Tibial artery (tissue), 4 donors: ENCODE data around the gene B4GAT1.
"Not testable (repeated sequence)": the region's sequence is repeated elsewhere in the genome, so short reads cannot be mapped to it uniquely, and the experiment has no call there.

Experiments
- DNase-seq, 2 donors: peaks; one replicate each; pipeline ENCODE4 v3.0.0-alpha.2; 2019
- H3K27ac ChIP-seq, 2 donors: fragments of 200-600 bp; sonication (generic) in 1 of 2; 1 replicate in 1 of 2; 2 replicates in 1 of 2; pipeline ENCODE4 v1.5.1; 2018 to 2019; ENCODE audit warnings: mild to moderate bottlenecking in 1 of 2
- H3K27me3 ChIP-seq, 2 donors: fragments of 200-600 bp; sonication (generic) in 1 of 2; one replicate each; pipeline versions ENCODE4 v1.5.1 to v1.6.0; 2016 to 2019
- H3K36me3 ChIP-seq, 3 donors: fragments of 200-600 bp; sonication (generic) in 2 of 3; one replicate each; pipeline ENCODE4 v1.5.1; 2016 to 2019; ENCODE audit warnings: mild to moderate bottlenecking in 2 of 3
- H3K4me1 ChIP-seq, 4 donors: fragments of 200-600 bp; sonication (generic) in 2 of 4; 1 replicate in 3 of 4; 2 replicates in 1 of 4; pipeline ENCODE4 v1.5.1; 2016 to 2019
- H3K4me3 ChIP-seq, 2 donors: fragments of 200-600 bp; sonication (generic) in 1 of 2; 1 replicate in 1 of 2; 2 replicates in 1 of 2; pipeline ENCODE4 v1.5.1; 2018 to 2019; ENCODE audit warnings: mild to moderate bottlenecking in 2 of 2
- H3K9me3 ChIP-seq, 3 donors: fragments of 200-600 bp; sonication (generic) in 1 of 3; one replicate each; pipeline ENCODE4 v1.5.1; 2016 to 2019
- CTCF ChIP-seq, 2 experiments: fragments of 200-600 bp in 1 of 2; fragments of 450-650 bp in 1 of 2; IDR thresholded peaks; one replicate each; pipeline ENCODE4 v1.5.1; 2017 to 2019; ENCODE audit warnings: antibody characterized with exemption in 2 of 2, mild to moderate bottlenecking in 1 of 2, moderate library complexity in 1 of 2
- intact Hi-C: fragments of 100-400 bp; cut with DNase I; formaldehyde crosslinking; loops from one replicate; pipeline ENCODE4 v1.15.0; 2023; ENCODE audit warnings: low total_unique reads

Gene B4GAT1

GRCh38 chr11:66373690-66374287 lies 26.4 kb upstream of the B4GAT1 start:
- H3K4me3 ChIP-seq, H3K9me3 ChIP-seq, intact Hi-C loops, H3K36me3 ChIP-seq, H3K27ac ChIP-seq, DNase-seq: not testable (repeated sequence)
- Histone ChIP-seq H3K4me1 (peaks cover 3 to 32% (median 20%) of the 10 kb centered on the region in 4 donors), H3K27me3 (peaks cover 2 to 23% of the 10 kb centered on the region in 2 donors)

- Histone ChIP-seq H3K36me3 (no peaks in the 10 kb centered on the region), H3K9me3 (no peaks in the 10 kb centered on the region), H3K4me3 (no peak overlapping the region), H3K4me1 (peaks cover 3 to 32% (median 20%) of the 10 kb centered on the region in 4 donors), H3K27me3 (peaks cover 2 to 23% of the 10 kb centered on the region in 2 donors), H3K27ac (no peak overlapping the region)
- intact Hi-C loops = no loop called here
- no peak for TF ChIP-seq CTCF (IDR thresholded peaks at IDR 0.05)
- DNase-seq = no peak
These were observed 25.8 kb upstream of the B4GAT1 start for GRCh38 chr11:66373265-66373664.

- Histone ChIP-seq H3K27me3 (peaks cover 2 to 18% of the 10 kb centered on the region in 2 donors), H3K27ac (peak within 1 kb of the TSS; percentile 35 to 55), H3K36me3 (no peaks in the 10 kb centered on the region), H3K4me3 (peak within 1 kb of the TSS; percentile 55 to 75), H3K9me3 (no peaks in the 10 kb centered on the region), H3K4me1 (peaks cover 3 to 32% (median 20%) of the 10 kb centered on the region in 4 donors)
- intact Hi-C loops = no loop called here
- TF ChIP-seq CTCF (IDR thresholded peaks at IDR 0.05) = no peak
- DNase-seq = peak in 1 of 2 donors; percentile 69
These were observed 24.4 kb upstream of the B4GAT1 start, which contains the start of gene SLC29A2 for GRCh38 chr11:66371627-66372415. SLC29A2 (minus strand) TSS chr11:66371760; CDS start chr11:66371591, 169 bp downstream.

GRCh38 chr11:66369073-66369894 lies 21.9 kb upstream of the B4GAT1 start:
- H3K36me3 ChIP-seq = no peaks in the 10 kb centered on the region
- DNase-seq = no peak
- H3K4me1 ChIP-seq = peaks cover 3 to 32% (median 20%) of the 10 kb centered on the region in 4 donors
- no peak overlapping the region for H3K27ac ChIP-seq
- no peak for TF ChIP-seq CTCF (IDR thresholded peaks at IDR 0.05)
- intact Hi-C loops = no loop called here
- H3K27me3 ChIP-seq = peaks cover 2 to 7% of the 10 kb centered on the region in 2 donors
- H3K4me3 ChIP-seq = no peak overlapping the region
- no peaks in the 10 kb centered on the region for H3K9me3 ChIP-seq

GRCh38 chr11:66368484-66368883 lies 21.1 kb upstream of the B4GAT1 start:
- H3K4me3 ChIP-seq = no peak overlapping the region
- H3K9me3 ChIP-seq = no peaks in the 10 kb centered on the region
- intact Hi-C loops = no loop called here
- H3K4me1 ChIP-seq = peaks cover 3 to 32% (median 20%) of the 10 kb centered on the region in 4 donors
- H3K27ac ChIP-seq = no peak overlapping the region
- DNase-seq = no peak
- TF ChIP-seq CTCF (IDR thresholded peaks at IDR 0.05) = no peak
- H3K27me3 ChIP-seq = peaks cover 2 to 4% of the 10 kb centered on the region in 2 donors
- H3K36me3 ChIP-seq = no peaks in the 10 kb centered on the region
